ENCODE results near the gene MLLT3. TPM values are rescaled to one million over a fixed set of nuclear protein-coding genes. Genes with fewer than 3 reads are reported as not detected.

MLLT3 gene
- total and polyA plus RNA-seq, 2 of the 8 experiments (the other 6 are each of a cell fraction or from before 2014, with no cell fraction given) = 5.9 to 9.6 TPM

- Histone ChIP-seq H3K56ac (replicated peaks; ENCODE audit: insufficient read length, low read depth, low read length) (no peak overlapping the region), H3K4ac (replicated peaks; ENCODE audit: insufficient read length, low read depth, low read length) (no peak overlapping the region), H2BK15ac (ENCODE audit: low read length) (no peak overlapping the region), H4K5ac (ENCODE audit: insufficient read length, low read depth, low read length) (no peak overlapping the region), H3K23ac (ENCODE audit: insufficient read length) (no peak overlapping the region), H2AFZ (ENCODE audit: low read length) (no peak overlapping the region), H2AK5ac (ENCODE audit: low read depth, low read length) (no peak overlapping the region), H3K79me1 (ENCODE audit: low read depth, low read length) (no peaks in the 10 kb centered on the region), H3K9me3 (ENCODE audit: insufficient read depth in 2 of 2, low read depth in 1 of 2, low read length in 1 of 2) (peaks cover 7 to 15% of the 10 kb centered on the region in 2 experiments), H3K14ac (ENCODE audit: insufficient read length) (no peak overlapping the region), H4K91ac (replicated peaks; ENCODE audit: insufficient read length, low read length) (no peak overlapping the region), H3K27ac (ENCODE audit: low read depth, low read length) (no peak overlapping the region), H3K36me3 (ENCODE audit: control insufficient read depth in 2 of 4, insufficient read depth in 4 of 4, low read length in 3 of 4) (peaks cover 0 to 2% (median 0%) of the 10 kb centered on the region in 4 experiments; a peak in 1 of 8 replicates), H3K4me3 (ENCODE audit: extremely low read depth in 1 of 4, insufficient read depth in 2 of 4, low read depth in 3 of 4, low read length in 4 of 4) (no peak overlapping the region), H3K4me2 (ENCODE audit: insufficient read depth in 1 of 2, low read depth in 2 of 2, low read length in 2 of 2) (no peak overlapping the region), H4K20me1 (replicated peaks in 1 of 2; ENCODE audit: control insufficient read depth in 1 of 2, insufficient read depth in 2 of 2, low read length in 2 of 2) (peaks cover 0 to 2% of the 10 kb centered on the region in 2 experiments), H3K23me2 (ENCODE audit: low read depth, low read length) (no peaks in the 10 kb centered on the region), H3K27me3 (replicated peaks in 1 of 4; ENCODE audit: control insufficient read depth in 3 of 4, extremely low read depth in 1 of 4, insufficient read depth in 3 of 4, low read length in 3 of 4) (no peaks in the 10 kb centered on the region), H4K8ac (ENCODE audit: extremely low read depth, insufficient read depth, low read length) (no peak overlapping the region), H2BK5ac (ENCODE audit: low read depth, low read length) (no peak overlapping the region), H2BK12ac (ENCODE audit: low read depth, low read length) (no peak overlapping the region), H3K4me1 (replicated peaks in 1 of 4; ENCODE audit: control insufficient read depth in 3 of 4, insufficient read depth in 4 of 4, low read length in 3 of 4) (no peaks in the 10 kb centered on the region), H2BK120ac (replicated peaks; ENCODE audit: low read depth, low read length) (no peak overlapping the region), H3K18ac (ENCODE audit: extremely low read depth, low read length) (no peak overlapping the region), H3K79me2 (ENCODE audit: control insufficient read depth in 1 of 2, insufficient read depth in 2 of 2, low read length in 2 of 2) (no peaks in the 10 kb centered on the region), H2BK20ac (ENCODE audit: low read length) (no peak overlapping the region), H3K9ac (replicated peaks in 1 of 4; ENCODE audit: extremely low read depth in 1 of 4, low read depth in 3 of 4, low read length in 3 of 4) (no peak overlapping the region)
- no peak for DNase-seq (ENCODE audit: low read depth in 1 of 2, low spot score in 2 of 2)
- no peak for FAIRE-seq
- WGBS, 2 experiments (ENCODE audit: extremely low coverage in 1 of 2, insufficient coverage in 1 of 2, insufficient read length in 1 of 2, insufficient replicate concordance in 2 of 2, low coverage in 1 of 2, low lambda C conversion rate in 2 of 2, missing lambda C conversion rate in 1 of 2) = 87% methylated on average over 3 of the region's 3 CpGs; no CpG with 5 or more reads in 1 of the 2 experiments
- POLR2A ChIA-PET (ENCODE audit: partially characterized antibody) = no interaction called here
- CTCF ChIA-PET (ENCODE audit: partially characterized antibody) = no interaction called here
- no peak for TF ChIP-seq BCL11A (IDR thresholded peaks at IDR 0.05; ENCODE audit: low read depth in 2 of 2, low read length in 2 of 2)
- TF ChIP-seq RBBP5 (IDR thresholded peaks at IDR 0.05; ENCODE audit: borderline replicate concordance, low read depth, low read length) = no peak
- no peak for TF ChIP-seq ZNF274 (IDR thresholded peaks at IDR 0.05; ENCODE audit: borderline replicate concordance, extremely low read depth, low read length)
- no peak for TF ChIP-seq TEAD4 (IDR thresholded peaks at IDR 0.05; ENCODE audit: low read depth, low read length)
- no peak for TF ChIP-seq NANOG (IDR thresholded peaks at IDR 0.05; ENCODE audit: insufficient read depth, low read depth, low read length, poor library complexity, severe bottlenecking)
- TF ChIP-seq POLR2A (IDR thresholded peaks at IDR 0.05; ENCODE audit: control extremely low read depth in 1 of 2, low read depth in 2 of 2, low read length in 2 of 2) = no peak
- TF ChIP-seq EP300 (IDR thresholded peaks at IDR 0.05; ENCODE audit: borderline replicate concordance in 1 of 2, low read depth in 2 of 2, low read length in 2 of 2) = no peak
- no peak for TF ChIP-seq BRCA1 (IDR thresholded peaks at IDR 0.05; ENCODE audit: low read depth, low read length)
- no peak for TF ChIP-seq TBP (IDR thresholded peaks at IDR 0.05; ENCODE audit: low read depth, low read length)
- TF ChIP-seq POLR2AphosphoS5 (IDR thresholded peaks at IDR 0.05; ENCODE audit: low read depth, low read length) = no peak
- TF ChIP-seq TAF7 (optimal IDR thresholded peaks at IDR 0.05; ENCODE audit: borderline replicate concordance, low read depth, low read length) = no peak
- no peak for TF ChIP-seq TCF12 (IDR thresholded peaks at IDR 0.05; ENCODE audit: low read depth, low read length)
- no peak for TF ChIP-seq CHD1 (IDR thresholded peaks at IDR 0.05; ENCODE audit: low read depth, low read length)
Measured at GRCh38 chr9:20545023-20545622, 77.2 kb downstream of the MLLT3 start.

Data from H1 (cell line).